ENCODE data around the gene OLFML1.

- TF ChIP-seq POLR2A (IDR thresholded peaks at IDR 0.05) (no peak), CTCF (IDR thresholded peaks at IDR 0.05 in 4 of 5, conservative IDR thresholded peaks at IDR 0.05 in 1 of 5) (no peak)
Observed at GRCh38 chr11:7480113-7480512, 5.2 kb upstream of the OLFML1 start.

Measured in gastrocnemius medialis (tissue), 4 donors.